Smooth muscle cell of the umbilical artery (primary cell): ENCODE results near the gene SP3. TPM values are rescaled to one million over a fixed set of nuclear protein-coding genes. Genes with fewer than 3 reads are reported as not detected.

Experiments used
- total RNA-seq: library from RNA; depleted of rRNA; stranded (reverse); fragments of >200 nt; gene quantifications from 2 replicates; pipeline ENCODE4 v1.2.3, GENCODE V29; 2014

Gene SP3
- 76.0 and 81.3 TPM in 2 replicates for total RNA-seq

DNA sequence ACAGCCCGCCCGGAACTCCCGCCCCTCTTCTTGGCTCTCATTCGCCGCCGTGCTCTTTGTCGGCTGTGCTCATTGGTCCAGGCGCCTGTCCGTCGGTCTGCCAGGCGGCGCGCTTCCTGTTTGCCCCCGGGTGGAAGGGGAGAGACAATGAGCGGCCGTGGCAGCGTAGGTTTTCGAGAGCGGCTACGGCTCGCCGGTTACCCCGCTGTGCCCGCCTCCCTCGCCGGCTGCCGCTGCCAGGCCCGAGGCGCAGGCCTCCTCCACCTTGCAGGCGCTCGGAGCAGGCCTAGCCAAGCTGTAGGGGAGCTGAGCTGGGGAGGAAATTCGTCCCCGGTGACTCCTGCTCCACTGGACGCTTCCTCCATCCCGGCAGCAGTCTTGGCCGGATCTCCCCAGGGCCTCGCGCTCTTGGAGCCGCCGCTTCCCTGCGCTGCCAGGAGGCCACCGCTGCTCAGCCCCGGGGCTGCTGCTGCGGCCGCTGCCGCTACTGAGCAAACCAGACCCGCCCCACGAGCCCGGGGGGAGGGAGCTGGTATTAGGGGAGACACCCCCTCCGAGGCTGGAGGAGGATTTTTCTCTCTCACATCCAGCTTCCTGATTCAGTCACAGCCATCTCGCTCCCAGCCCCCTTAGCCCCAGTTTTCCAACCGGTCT, at the start of gene SP3:
SP3 (minus strand) TSS at position 2 of the 654 bp plus-strand sequence. CDS start 202 bp downstream, outside the sequence.

